ENCODE results near the gene TMEM237.
"Not testable (repeated sequence)": the region's sequence is repeated elsewhere in the genome, so short reads cannot be mapped to it uniquely, and the experiment has no call there.

Gene TMEM237

GRCh38 chr2:201643216-201643890, at the start of gene TMEM237:
TMEM237 (minus strand) TSS chr2:201643503; CDS start chr2:201643400, 103 bp downstream.
- DNase-seq (ENCODE audit: low read depth), result peak; percentile 41

GRCh38 chr2:201685156-201685555, 41.9 kb upstream of the TMEM237 start:
- DNase-seq (ENCODE audit: low read depth), result no peak

- no peak for DNase-seq (ENCODE audit: low read depth)
Measured at GRCh38 chr2:201680743-201681142, 37.4 kb upstream of the TMEM237 start.

- DNase-seq (ENCODE audit: low read depth), result no peak
Measured at GRCh38 chr2:201678401-201678800, 35.1 kb upstream of the TMEM237 start.

- no peak for DNase-seq (ENCODE audit: low read depth)
Measured at GRCh38 chr2:201675454-201675853, 32.2 kb upstream of the TMEM237 start.

- no peak for DNase-seq (ENCODE audit: low read depth)
Measured at GRCh38 chr2:201674794-201675193, 31.5 kb upstream of the TMEM237 start.

GRCh38 chr2:201674298-201674697, 31.0 kb upstream of the TMEM237 start:
- no peak for DNase-seq (ENCODE audit: low read depth)

- DNase-seq (ENCODE audit: low read depth), result no peak
Measured at GRCh38 chr2:201673546-201673945, 30.2 kb upstream of the TMEM237 start.

GRCh38 chr2:201671205-201671604, 27.9 kb upstream of the TMEM237 start:
- DNase-seq (ENCODE audit: low read depth), result not testable (repeated sequence)

GRCh38 chr2:201669865-201670264, 26.6 kb upstream of the TMEM237 start:
- no peak for DNase-seq (ENCODE audit: low read depth)

GRCh38 chr2:201668402-201668910, 25.2 kb upstream of the TMEM237 start:
- DNase-seq (ENCODE audit: low read depth), result no peak

GRCh38 chr2:201664334-201664733, 21.0 kb upstream of the TMEM237 start:
- no peak for DNase-seq (ENCODE audit: low read depth)

GRCh38 chr2:201661366-201661765, 18.1 kb upstream of the TMEM237 start:
- DNase-seq (ENCODE audit: low read depth), result no peak

GRCh38 chr2:201660293-201660895, 17.1 kb upstream of the TMEM237 start:
- DNase-seq (ENCODE audit: low read depth), result no peak

- DNase-seq (ENCODE audit: low read depth), result no peak
Measured at GRCh38 chr2:201656740-201657139, 13.4 kb upstream of the TMEM237 start.

GRCh38 chr2:201656102-201656501, 12.8 kb upstream of the TMEM237 start:
- DNase-seq (ENCODE audit: low read depth), result no peak

- no peak for DNase-seq (ENCODE audit: low read depth)
Measured at GRCh38 chr2:201654616-201655384, 11.5 kb upstream of the TMEM237 start.

- no peak for DNase-seq (ENCODE audit: low read depth)
Measured at GRCh38 chr2:201653221-201653620, 9.9 kb upstream of the TMEM237 start.

GRCh38 chr2:201649442-201649841, 6.1 kb upstream of the TMEM237 start:
- no peak for DNase-seq (ENCODE audit: low read depth)

GRCh38 chr2:201647431-201647830, 4.1 kb upstream of the TMEM237 start:
- no peak for DNase-seq (ENCODE audit: low read depth)

- DNase-seq (ENCODE audit: low read depth), result no peak
Measured at GRCh38 chr2:201644001-201644400, 698 bp upstream of the TMEM237 start.

- DNase-seq (ENCODE audit: low read depth), result peak; percentile 71
Measured at GRCh38 chr2:201642579-201643215, 606 bp downstream of the TMEM237 start.
